Thyroid gland (tissue), 4 donors: ENCODE measurements around the gene HSP90AA1. TPM values are rescaled to one million over a fixed set of nuclear protein-coding genes. Genes with fewer than 3 reads are reported as not detected.
"Not testable (repeated sequence)": the region's sequence is repeated elsewhere in the genome, so short reads cannot be mapped to it uniquely, and the experiment has no call there.

Experiments
- DNase-seq, 2 donors: peaks; one replicate each; pipeline ENCODE4 v3.0.0-alpha.2; 2019
- H3K27ac ChIP-seq, 3 donors: fragments of 200-600 bp; sonication (generic); 1 replicate in 2 of 3; 2 replicates in 1 of 3; pipeline ENCODE4 v1.5.1; 2016 to 2019; ENCODE audit warnings: mild to moderate bottlenecking in 1 of 3, moderate library complexity in 1 of 3
- H3K27me3 ChIP-seq: fragments of 200-600 bp; sonication (generic); one replicate; pipeline ENCODE4 v1.5.1; 2019
- H3K36me3 ChIP-seq, 2 donors: fragments of 200-600 bp; sonication (generic); one replicate each; pipeline ENCODE4 v1.5.1; 2016 to 2019
- H3K4me1 ChIP-seq, 2 donors: fragments of 200-600 bp; sonication (generic); one replicate each; pipeline ENCODE4 v1.5.1; 2017 to 2019
- H3K4me3 ChIP-seq, 3 donors: fragments of 200-600 bp; sonication (generic); replicated peaks in 1 of 3; 1 replicate in 2 of 3; 2 replicates in 1 of 3; pipeline ENCODE4 v1.5.1; 2016; ENCODE audit warnings: mild to moderate bottlenecking in 1 of 3
- H3K9me3 ChIP-seq: fragments of 200-600 bp; sonication (generic); one replicate; pipeline ENCODE4 v1.5.1; 2017
- POLR2A ChIP-seq, 2 donors: fragments of 450-650 bp; IDR thresholded peaks; one replicate each; pipeline ENCODE4 v1.6.1; 2017; ENCODE audit warnings: antibody characterized with exemption in 2 of 2, mild to moderate bottlenecking in 2 of 2, moderate library complexity in 1 of 2
- WGBS, 2 donors: methylation state at CpG; one replicate each; pipeline ENCODE4 v1.1.5; 2017; 5-methylcytosine and 5-hydroxymethylcytosine counted together
- intact Hi-C: fragments of 100-400 bp; cut with DNase I; formaldehyde crosslinking; loops from one replicate; pipeline ENCODE4 v1.15.1; 2023
- total RNA-seq, 4 donors: library from RNA; depleted of rRNA; stranded (reverse); fragments of >200 nt; gene quantifications; one replicate each; pipeline ENCODE4 v1.2.3, GENCODE V29; 2016
- TF ChIP-seq, protein P1 (sequence below), 6 experiments: fragments of 200-600 bp in 3 of 6; fragments of 450-650 bp in 3 of 6; sonication (generic) in 3 of 6; IDR thresholded peaks; one replicate each; pipeline ENCODE4 v1.5.1; 2016 to 2019; ENCODE audit warnings: antibody characterized with exemption in 6 of 6, mild to moderate bottlenecking in 2 of 6, inconsistent platforms in 1 of 6, moderate library complexity in 1 of 6

HSP90AA1 gene
- total RNA-seq, 4 donors from 2014 or later = 217 to 405 (median 278) TPM

DNA sequence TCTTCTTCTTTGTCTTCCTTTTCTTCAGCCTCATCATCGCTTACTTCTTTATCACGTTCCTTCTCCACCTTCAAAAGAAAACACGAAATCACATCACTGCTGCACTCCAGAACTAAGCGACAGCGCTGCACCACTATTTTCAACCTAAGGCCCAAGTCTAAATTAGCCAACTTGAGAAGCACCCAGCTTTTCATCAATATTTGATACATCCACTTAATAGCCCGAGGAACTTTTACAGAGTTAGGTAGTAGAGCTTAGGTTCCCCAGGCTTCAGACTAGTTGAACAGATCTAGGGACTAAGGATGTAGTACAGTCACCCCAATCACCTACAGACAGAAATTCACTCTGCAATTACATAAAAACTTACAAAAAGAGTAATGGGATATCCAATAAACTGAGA lies 1.9 kb downstream of the HSP90AA1 start:
- H3K4me1 ChIP-seq = peaks cover 33 to 42% of the 10 kb centered on the region in 2 donors
- DNase-seq = no peak
- no peak overlapping the region for H3K4me3 ChIP-seq
- intact Hi-C loops = no loop called here
- H3K36me3 ChIP-seq = peaks cover 53 to 57% of the 10 kb centered on the region in 2 donors
- peak overlapping the region in 1 of 3 donors; percentile 100 for H3K27ac ChIP-seq
- WGBS, 2 donors = 89 to 91% methylated on average over 6 of the region's 6 CpGs
- TF ChIP-seq, protein P1, sequence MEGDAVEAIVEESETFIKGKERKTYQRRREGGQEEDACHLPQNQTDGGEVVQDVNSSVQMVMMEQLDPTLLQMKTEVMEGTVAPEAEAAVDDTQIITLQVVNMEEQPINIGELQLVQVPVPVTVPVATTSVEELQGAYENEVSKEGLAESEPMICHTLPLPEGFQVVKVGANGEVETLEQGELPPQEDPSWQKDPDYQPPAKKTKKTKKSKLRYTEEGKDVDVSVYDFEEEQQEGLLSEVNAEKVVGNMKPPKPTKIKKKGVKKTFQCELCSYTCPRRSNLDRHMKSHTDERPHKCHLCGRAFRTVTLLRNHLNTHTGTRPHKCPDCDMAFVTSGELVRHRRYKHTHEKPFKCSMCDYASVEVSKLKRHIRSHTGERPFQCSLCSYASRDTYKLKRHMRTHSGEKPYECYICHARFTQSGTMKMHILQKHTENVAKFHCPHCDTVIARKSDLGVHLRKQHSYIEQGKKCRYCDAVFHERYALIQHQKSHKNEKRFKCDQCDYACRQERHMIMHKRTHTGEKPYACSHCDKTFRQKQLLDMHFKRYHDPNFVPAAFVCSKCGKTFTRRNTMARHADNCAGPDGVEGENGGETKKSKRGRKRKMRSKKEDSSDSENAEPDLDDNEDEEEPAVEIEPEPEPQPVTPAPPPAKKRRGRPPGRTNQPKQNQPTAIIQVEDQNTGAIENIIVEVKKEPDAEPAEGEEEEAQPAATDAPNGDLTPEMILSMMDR (IDR thresholded peaks at IDR 0.05) = no peak
- no peak for TF ChIP-seq POLR2A (IDR thresholded peaks at IDR 0.05)
- no peaks in the 10 kb centered on the region for H3K27me3 ChIP-seq
- H3K9me3 ChIP-seq = no peaks in the 10 kb centered on the region

DNA sequence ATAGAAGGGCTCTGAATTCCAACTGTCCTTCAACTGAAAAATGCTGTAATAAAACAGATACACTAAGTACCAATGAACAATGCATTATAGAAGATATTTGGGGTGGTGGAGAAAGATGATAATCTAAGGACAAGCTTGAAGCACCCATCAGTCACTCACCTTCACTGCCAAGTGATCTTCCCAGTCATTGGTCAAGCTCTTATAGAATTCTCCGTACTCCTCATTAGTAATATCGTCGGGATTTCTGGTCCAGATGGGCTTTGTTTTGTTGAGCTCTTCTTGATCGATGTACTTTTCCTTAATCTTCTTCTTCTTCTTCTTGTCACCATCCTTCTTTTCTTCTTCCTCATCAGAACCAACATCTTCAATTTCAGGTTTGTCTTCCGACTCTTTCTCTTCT lies 2.3 kb downstream of the HSP90AA1 start:
- H3K9me3 ChIP-seq, DNase-seq, intact Hi-C loops, H3K4me3 ChIP-seq, H3K27ac ChIP-seq, H3K27me3 ChIP-seq: not testable (repeated sequence)
- H3K36me3 ChIP-seq = peaks cover 57 to 60% of the 10 kb centered on the region in 2 donors
- peaks cover 30 to 42% of the 10 kb centered on the region in 2 donors for H3K4me1 ChIP-seq
- 85% methylated on average over 5 of the region's 5 CpGs for WGBS, 2 donors

DNA sequence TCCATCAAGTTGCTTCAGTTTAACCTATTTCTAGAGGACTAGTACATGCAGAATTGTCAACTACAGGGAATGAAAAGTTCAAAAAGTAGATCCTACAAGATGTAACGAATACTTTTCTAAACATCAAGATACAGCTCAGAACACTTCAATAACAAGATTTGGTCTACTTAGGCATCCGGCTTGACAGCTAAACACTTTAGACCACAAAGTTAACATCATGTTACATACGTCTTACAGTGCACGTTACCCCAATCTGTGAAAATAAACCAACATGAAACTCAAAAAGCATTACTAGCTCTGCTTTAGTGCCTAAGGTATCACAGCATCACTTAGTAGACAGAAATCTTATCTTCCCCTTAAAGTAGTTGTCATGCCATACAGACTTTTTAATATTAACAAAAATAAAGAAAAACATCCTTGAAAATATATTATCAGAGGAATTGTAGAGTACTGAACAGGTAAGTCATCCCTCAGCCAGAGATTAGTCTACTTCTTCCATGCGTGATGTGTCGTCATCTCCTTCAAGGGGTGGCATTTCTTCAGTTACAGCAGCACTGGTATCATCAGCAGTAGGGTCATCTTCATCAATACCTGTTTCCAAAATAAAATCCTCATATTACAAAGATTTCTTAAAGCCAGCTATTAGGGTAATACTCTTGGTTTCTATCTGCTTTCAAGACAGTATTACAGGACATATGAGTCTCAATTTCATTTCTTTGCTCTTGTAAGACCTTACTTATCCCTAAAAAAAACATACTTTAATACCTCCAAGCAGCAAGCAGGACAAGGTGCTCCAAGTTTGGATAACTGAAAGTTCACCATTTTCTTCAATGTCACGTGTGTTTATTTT lies 5.4 kb downstream of the HSP90AA1 start:
- Histone ChIP-seq H3K4me1 (peaks cover 21 to 28% of the 10 kb centered on the region in 2 donors), H3K9me3 (no peaks in the 10 kb centered on the region), H3K36me3 (peaks cover 59 to 72% of the 10 kb centered on the region in 2 donors), H3K27ac (no peak overlapping the region), H3K27me3 (no peaks in the 10 kb centered on the region), H3K4me3 (no peak overlapping the region)
- DNase-seq = no peak
- intact Hi-C loops = no loop called here
- WGBS, 2 donors = 91 to 93% methylated on average over 7 of the region's 7 CpGs
- TF ChIP-seq, protein P1 (IDR thresholded peaks at IDR 0.05) = no peak
- TF ChIP-seq POLR2A (IDR thresholded peaks at IDR 0.05) = no peak

DNA sequence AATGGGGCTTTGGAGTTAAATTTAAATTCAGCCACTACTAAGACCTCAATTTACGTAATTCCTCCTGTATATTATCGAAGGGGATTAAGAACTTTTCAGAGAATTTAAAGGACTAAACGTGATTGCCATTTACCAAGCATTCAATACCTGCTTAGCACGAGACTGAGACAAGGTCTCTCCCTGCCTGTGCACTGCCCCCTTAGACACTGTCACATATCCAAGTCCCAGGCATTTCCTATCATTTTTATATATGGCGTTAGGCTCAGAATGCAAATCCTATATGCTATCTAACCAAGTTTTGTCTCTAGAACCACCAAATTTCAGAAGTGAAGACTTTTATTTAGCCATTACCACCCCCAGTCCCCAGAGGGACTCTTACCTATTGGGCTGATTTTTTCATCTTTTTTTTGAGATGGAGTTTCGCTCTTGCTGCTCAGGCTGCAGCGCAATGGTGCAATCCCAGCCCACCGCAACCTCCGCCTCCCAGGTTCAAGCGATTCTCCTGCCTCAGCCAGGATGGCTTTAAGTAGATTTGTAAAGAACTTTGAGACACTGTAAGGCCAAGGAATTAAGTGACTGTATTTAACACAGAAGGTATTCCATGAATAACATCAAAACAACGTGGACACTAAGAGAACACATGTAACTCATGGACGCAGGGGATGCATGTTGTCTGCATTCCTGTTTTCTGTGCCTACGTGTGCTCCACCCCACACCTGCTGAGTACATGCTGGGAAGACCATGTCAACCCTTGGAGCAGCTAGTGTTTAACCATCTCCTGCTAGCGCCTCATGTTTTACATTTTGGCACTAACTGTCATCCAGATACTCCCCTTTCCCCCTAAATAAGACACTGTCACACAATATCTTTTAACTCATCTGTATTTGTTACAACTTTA lies 6.4 kb downstream of the HSP90AA1 start:
- no peaks in the 10 kb centered on the region for H3K9me3 ChIP-seq
- no peak overlapping the region for H3K4me3 ChIP-seq
- no peaks in the 10 kb centered on the region for H3K27me3 ChIP-seq
- DNase-seq = no peak
- peaks cover 59 to 71% of the 10 kb centered on the region in 2 donors for H3K36me3 ChIP-seq
- H3K4me1 ChIP-seq = peaks cover 16 to 24% of the 10 kb centered on the region in 2 donors
- no peak overlapping the region for H3K27ac ChIP-seq
- intact Hi-C loops = no loop called here
- WGBS, 2 donors = 80% methylated on average over 14 of the region's 14 CpGs
- TF ChIP-seq POLR2A (IDR thresholded peaks at IDR 0.05) = no peak
- TF ChIP-seq, protein P1 (IDR thresholded peaks at IDR 0.05) = no peak

DNA sequence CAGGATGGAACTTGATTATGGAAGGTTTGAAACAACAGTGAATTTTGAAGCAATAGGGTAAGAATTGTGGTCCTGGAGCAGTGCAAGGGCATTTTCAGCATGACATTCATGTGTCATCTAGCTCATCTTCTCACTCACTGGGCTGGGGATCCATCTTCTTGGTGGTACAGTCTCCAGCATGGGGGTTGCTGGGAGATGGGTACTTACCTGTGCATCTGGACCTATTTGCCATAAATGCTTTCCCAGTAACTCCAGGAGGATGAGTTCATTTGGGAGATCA lies 7.2 kb downstream of the HSP90AA1 start:
- no peak for DNase-seq
- intact Hi-C loops = no loop called here
- TF ChIP-seq POLR2A (IDR thresholded peaks at IDR 0.05) = no peak
- TF ChIP-seq, protein P1 (IDR thresholded peaks at IDR 0.05) = no peak
- no peaks in the 10 kb centered on the region for H3K27me3 ChIP-seq
- peaks cover 11 to 17% of the 10 kb centered on the region in 2 donors for H3K4me1 ChIP-seq
- no peak overlapping the region for H3K27ac ChIP-seq
- H3K36me3 ChIP-seq = peaks cover 53 to 63% of the 10 kb centered on the region in 2 donors
- H3K4me3 ChIP-seq = no peak overlapping the region
- H3K9me3 ChIP-seq = no peaks in the 10 kb centered on the region
